ENCODE data around the gene AP1G1. TPM values are rescaled to one million over a fixed set of nuclear protein-coding genes. Genes with fewer than 3 reads are reported as not detected.
"Not testable (repeated sequence)": the region's sequence is repeated elsewhere in the genome, so short reads cannot be mapped to it uniquely, and the experiment has no call there.

Gene AP1G1
- total RNA-seq, 1 experiment from 2014 or later = 79.2 TPM

DNA sequence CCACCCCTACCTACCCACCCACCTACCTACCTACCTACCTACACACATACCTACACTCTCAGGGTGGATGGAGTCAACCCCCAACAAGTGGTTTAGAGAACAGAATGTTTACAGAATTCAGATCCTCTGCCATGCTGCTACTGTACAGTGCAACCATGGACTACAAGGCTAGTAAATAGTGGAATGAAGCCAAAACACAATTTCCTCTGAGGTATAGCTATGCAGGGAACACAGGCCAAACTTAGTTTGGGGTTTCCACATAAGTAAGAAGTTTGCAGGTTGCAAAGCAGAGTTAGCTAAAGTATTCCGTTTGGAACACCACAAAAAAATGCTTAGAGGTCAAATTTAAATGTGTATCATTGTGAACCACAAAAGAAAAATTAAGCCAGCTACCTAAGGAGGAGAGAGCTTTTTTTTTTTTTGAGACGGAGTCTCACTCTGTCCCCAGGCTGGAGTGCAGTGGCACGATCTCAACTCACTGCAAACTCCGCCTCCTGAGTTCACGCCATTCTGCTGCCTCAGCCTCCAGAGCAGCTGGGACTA is 2.7 kb upstream of the AP1G1 start:
- no peak overlapping the region for H2BK120ac ChIP-seq (ENCODE audit: low read depth, low read length, poor library complexity, severe bottlenecking)
- no peak overlapping the region for H3K4ac ChIP-seq (ENCODE audit: low read depth, low read length)
- H3K23ac ChIP-seq (ENCODE audit: insufficient read length, low read depth, low read length) = no peak overlapping the region
- TF ChIP-seq CTCF (conservative IDR thresholded peaks at IDR 0.05) = no peak
- no peak overlapping the region for H3K18ac ChIP-seq (ENCODE audit: insufficient read length, low read depth, low read length)
- no peak overlapping the region for H4K8ac ChIP-seq (replicated peaks; ENCODE audit: insufficient read length, low read depth, low read length)
- no peak overlapping the region for H3K4me2 ChIP-seq (ENCODE audit: insufficient read depth, insufficient read length, low read length)
- no peak overlapping the region for H3K27ac ChIP-seq (ENCODE audit: insufficient read length, low read depth, low read length)
- H3K23me2 ChIP-seq (ENCODE audit: insufficient read length, low read depth, low read length, poor library complexity, severe bottlenecking) = peaks cover 7% of the 10 kb centered on the region
- no peaks in the 10 kb centered on the region for H4K20me1 ChIP-seq (ENCODE audit: control insufficient read depth, insufficient read depth, insufficient read length)
- H3K9me3 ChIP-seq (ENCODE audit: control insufficient read depth, low read depth, low read length) = no peaks in the 10 kb centered on the region
- H3K4me1 Mint-ChIP-seq = peaks cover 5 to 7% of the 10 kb centered on the region in 2 experiments
- no peak overlapping the region for H2BK20ac ChIP-seq (ENCODE audit: low read depth, low read length, poor library complexity, severe bottlenecking)
- no peak overlapping the region for H2BK12ac ChIP-seq (ENCODE audit: insufficient read length, low read depth, low read length)
- no peak overlapping the region for H4K91ac ChIP-seq (ENCODE audit: insufficient read length, low read depth, low read length)
- no peak overlapping the region for H3K4me3 Mint-ChIP-seq
- H3K36me3 Mint-ChIP-seq (ENCODE audit: insufficient read depth in 1 of 3, low read depth in 3 of 3) = no peaks in the 10 kb centered on the region; a peak in 1 of 7 replicates
- H3T11ph ChIP-seq (ENCODE audit: low read length) = no peak overlapping the region
- no peak overlapping the region for H4K5ac ChIP-seq (ENCODE audit: insufficient read length, low read depth, low read length)
- H2AK5ac ChIP-seq (ENCODE audit: insufficient read length, low read length) = no peak overlapping the region
- no peak overlapping the region for H3K27ac Mint-ChIP-seq
- H3K27me3 Mint-ChIP-seq (ENCODE audit: low read depth) = no peaks in the 10 kb centered on the region
- no peak for DNase-seq
- no peak overlapping the region for H3K56ac ChIP-seq (ENCODE audit: insufficient read length, low read depth, low read length)
- H3K79me1 ChIP-seq (ENCODE audit: insufficient read depth, low read depth, low read length, poor library complexity, severe bottlenecking) = no peaks in the 10 kb centered on the region
- H3K9me3 Mint-ChIP-seq = peaks cover 0 to 3% of the 10 kb centered on the region in 2 experiments; a peak in 1 of 5 replicates
- H2AFZ ChIP-seq (ENCODE audit: low read length) = no peak overlapping the region
- no CpG with 5 or more reads among the region's 5 CpGs for WGBS (ENCODE audit: extremely low coverage, insufficient read length, low lambda C conversion rate)
- H3K27me3 ChIP-seq (ENCODE audit: insufficient read depth, low read length) = no peaks in the 10 kb centered on the region
- no peak overlapping the region for H2BK5ac ChIP-seq (ENCODE audit: insufficient read length, low read length)
- no peaks in the 10 kb centered on the region for H3K4me1 ChIP-seq (ENCODE audit: insufficient read depth, low read length)
- H2BK15ac ChIP-seq (ENCODE audit: low read depth, low read length) = peak overlapping the region; percentile 59; the same call in 1 of the 2 replicates
- no peak overlapping the region for H3K9ac ChIP-seq (ENCODE audit: extremely low read depth, insufficient read length, low read length)
- H3K79me2 ChIP-seq (ENCODE audit: insufficient read depth, low read length) = peaks cover 16% of the 10 kb centered on the region; the same call in 1 of the 2 replicates
- H3K14ac ChIP-seq (ENCODE audit: insufficient read depth, low read length) = no peak overlapping the region

DNA sequence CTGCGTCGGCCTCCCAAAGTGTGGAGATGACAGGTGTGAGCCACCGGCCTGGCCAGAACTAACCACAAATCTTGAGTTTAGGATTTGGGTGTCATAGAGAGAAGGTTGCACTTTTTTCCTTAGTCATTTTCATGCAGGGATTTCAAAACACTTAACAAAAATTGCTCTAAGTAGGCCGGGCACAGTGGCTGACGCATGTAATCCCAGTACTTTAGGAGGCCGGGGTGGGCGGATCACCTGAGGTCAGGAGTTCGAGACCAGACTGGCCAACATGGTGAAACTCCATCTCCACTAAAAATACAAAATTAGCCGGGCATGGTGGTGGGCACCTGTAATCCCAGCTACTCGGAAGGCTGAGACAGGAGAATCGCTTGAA is 1.5 kb upstream of the AP1G1 start:
- not testable (repeated sequence) for H3K79me1 ChIP-seq (ENCODE audit: insufficient read depth, low read depth, low read length, poor library complexity, severe bottlenecking); H3K23ac ChIP-seq (ENCODE audit: insufficient read length, low read depth, low read length); H3K9ac ChIP-seq (ENCODE audit: extremely low read depth, insufficient read length, low read length); H3K14ac ChIP-seq (ENCODE audit: insufficient read depth, low read length); H3K4me1 Mint-ChIP-seq; H3K9me3 ChIP-seq (ENCODE audit: control insufficient read depth, low read depth, low read length); H4K5ac ChIP-seq (ENCODE audit: insufficient read length, low read depth, low read length); H3K27me3 ChIP-seq (ENCODE audit: insufficient read depth, low read length); H3K4me2 ChIP-seq (ENCODE audit: insufficient read depth, insufficient read length, low read length); H2BK5ac ChIP-seq (ENCODE audit: insufficient read length, low read length); H4K8ac ChIP-seq (replicated peaks; ENCODE audit: insufficient read length, low read depth, low read length); H3K27ac ChIP-seq (ENCODE audit: insufficient read length, low read depth, low read length); H3K4me1 ChIP-seq (ENCODE audit: insufficient read depth, low read length); H3T11ph ChIP-seq (ENCODE audit: low read length); H2BK120ac ChIP-seq (ENCODE audit: low read depth, low read length, poor library complexity, severe bottlenecking); H3K9me3 Mint-ChIP-seq; H2BK12ac ChIP-seq (ENCODE audit: insufficient read length, low read depth, low read length); H2BK20ac ChIP-seq (ENCODE audit: low read depth, low read length, poor library complexity, severe bottlenecking); H3K36me3 Mint-ChIP-seq (ENCODE audit: insufficient read depth in 1 of 3, low read depth in 3 of 3); H3K27me3 Mint-ChIP-seq (ENCODE audit: low read depth); H3K18ac ChIP-seq (ENCODE audit: insufficient read length, low read depth, low read length); H2AK5ac ChIP-seq (ENCODE audit: insufficient read length, low read length); DNase-seq; H3K56ac ChIP-seq (ENCODE audit: insufficient read length, low read depth, low read length); H2AFZ ChIP-seq (ENCODE audit: low read length); H4K91ac ChIP-seq (ENCODE audit: insufficient read length, low read depth, low read length); H2BK15ac ChIP-seq (ENCODE audit: low read depth, low read length); H3K4ac ChIP-seq (ENCODE audit: low read depth, low read length); H3K23me2 ChIP-seq (ENCODE audit: insufficient read length, low read depth, low read length, poor library complexity, severe bottlenecking); H4K20me1 ChIP-seq (ENCODE audit: control insufficient read depth, insufficient read depth, insufficient read length)
- Mint-ChIP-seq H3K4me3 (peak overlapping the region; percentile 89 to 93), H3K27ac (peak overlapping the region in 1 of 3 experiments; percentile 100; a peak in 1 of 7 replicates)
- WGBS (ENCODE audit: extremely low coverage, insufficient read length, low lambda C conversion rate) = no CpG with 5 or more reads among the region's 11 CpGs
- H3K79me2 ChIP-seq (ENCODE audit: insufficient read depth, low read length) = peaks cover 16% of the 10 kb centered on the region; the same call in 1 of the 2 replicates

All from H9 (cell line).